Left lobe of liver (tissue), 2 donors: Measurements from ENCODE around the gene RASL10A. TPM values are rescaled to one million over a fixed set of nuclear protein-coding genes. Genes with fewer than 3 reads are reported as not detected.
A peak's percentile ranks its signal among the peaks of the same experiment; 100 is the strongest.
"Not testable (repeated sequence)": the region's sequence is repeated elsewhere in the genome, so short reads cannot be mapped to it uniquely, and the experiment has no call there.

Source experiments
- ATAC-seq: fragments of 200-7000 bp; cut with Tn5 transposase; one replicate; pipeline ENCODE4 v1.9.1; 2020; ENCODE audit warnings: mild to moderate bottlenecking, moderate library complexity
- DNase-seq: peaks from one replicate; pipeline ENCODE4 v3.0.0-alpha.2; 2020; ENCODE audit warnings: low spot score
- total RNA-seq: library from RNA; stranded (reverse); gene quantifications from one replicate; pipeline ENCODE4 v1.2.1, GENCODE V29; 2021
- donor health status: DM: no; HTN: no; CAD: no; lungs with moderate emphysema.
- donor health status: DM: no; HTN: yes; CAD: no.

The RASL10A gene, protein sequence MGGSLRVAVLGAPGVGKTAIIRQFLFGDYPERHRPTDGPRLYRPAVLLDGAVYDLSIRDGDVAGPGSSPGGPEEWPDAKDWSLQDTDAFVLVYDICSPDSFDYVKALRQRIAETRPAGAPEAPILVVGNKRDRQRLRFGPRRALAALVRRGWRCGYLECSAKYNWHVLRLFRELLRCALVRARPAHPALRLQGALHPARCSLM
- total RNA-seq: 1.0 TPM

DNA sequence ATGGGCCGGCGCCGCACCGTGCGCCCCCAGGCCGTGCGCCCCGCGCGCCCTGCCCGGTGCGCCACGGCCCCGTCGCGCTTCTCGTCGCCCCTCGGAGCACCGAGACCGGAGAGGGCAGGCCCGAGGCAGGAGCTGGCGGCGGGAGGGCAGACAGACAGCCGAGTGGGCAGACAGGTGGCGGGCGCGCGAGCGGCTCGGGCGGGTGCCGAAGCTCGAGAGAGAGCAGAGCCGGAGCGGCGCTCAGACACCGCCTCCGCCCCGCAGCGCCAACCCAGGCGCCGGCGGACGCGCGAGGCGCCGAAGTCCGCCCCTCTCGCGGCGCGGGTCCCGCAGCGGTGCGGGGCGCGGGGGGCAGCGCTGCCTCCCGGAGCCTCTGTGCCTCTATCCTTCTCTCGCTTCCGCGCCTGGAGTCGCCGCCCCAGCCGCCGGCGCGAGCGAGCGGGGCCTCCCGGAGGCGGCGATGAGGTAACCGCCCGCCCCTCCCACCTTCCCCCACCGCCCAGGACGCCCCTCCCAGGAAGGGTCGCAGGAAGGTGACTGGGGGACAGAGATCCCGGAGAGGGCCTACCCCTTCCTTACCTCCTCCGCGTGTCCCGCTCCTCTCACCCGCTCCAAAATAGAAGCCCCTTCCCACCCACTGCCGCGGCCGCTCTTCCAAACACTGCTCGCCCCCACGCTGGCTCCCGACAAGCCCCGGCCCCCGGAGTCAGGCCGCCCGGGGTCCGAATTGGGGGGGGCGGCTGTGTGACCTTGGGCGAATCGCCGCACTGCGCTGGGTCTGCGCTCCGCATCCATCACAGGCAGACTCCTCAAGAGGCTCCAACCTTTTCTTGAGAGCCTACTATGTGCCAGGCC lies at the start of gene RASL10A:
Gene RASL10A (minus strand): TSS at position 412 of the 855 bp plus-strand sequence. CDS start 451 bp downstream, outside the sequence.
- no peak for ATAC-seq
- DNase-seq: no peak

DNA sequence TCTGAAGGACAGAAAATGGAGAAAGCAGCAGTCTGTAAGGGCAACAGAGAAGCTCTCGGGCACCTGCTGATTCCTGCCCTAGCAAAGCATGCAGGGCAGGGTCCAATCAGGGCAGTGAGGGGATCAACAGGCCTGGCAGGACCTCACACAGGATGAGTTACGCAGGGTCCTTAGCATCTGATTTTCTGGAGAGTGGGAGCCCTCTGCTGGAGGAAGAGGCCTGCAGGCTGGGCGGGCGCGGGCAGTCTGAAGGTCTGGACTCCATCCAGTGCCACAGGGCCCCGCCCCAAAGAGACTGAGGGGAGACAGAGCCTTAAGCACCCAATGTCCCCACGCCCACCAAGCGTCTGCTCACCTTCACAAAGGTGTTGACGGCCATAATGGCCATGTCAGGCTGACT lies 44.0 kb upstream of the RASL10A start:
- DNase-seq (peak; percentile 72), ATAC-seq (peak; percentile 91)

DNA sequence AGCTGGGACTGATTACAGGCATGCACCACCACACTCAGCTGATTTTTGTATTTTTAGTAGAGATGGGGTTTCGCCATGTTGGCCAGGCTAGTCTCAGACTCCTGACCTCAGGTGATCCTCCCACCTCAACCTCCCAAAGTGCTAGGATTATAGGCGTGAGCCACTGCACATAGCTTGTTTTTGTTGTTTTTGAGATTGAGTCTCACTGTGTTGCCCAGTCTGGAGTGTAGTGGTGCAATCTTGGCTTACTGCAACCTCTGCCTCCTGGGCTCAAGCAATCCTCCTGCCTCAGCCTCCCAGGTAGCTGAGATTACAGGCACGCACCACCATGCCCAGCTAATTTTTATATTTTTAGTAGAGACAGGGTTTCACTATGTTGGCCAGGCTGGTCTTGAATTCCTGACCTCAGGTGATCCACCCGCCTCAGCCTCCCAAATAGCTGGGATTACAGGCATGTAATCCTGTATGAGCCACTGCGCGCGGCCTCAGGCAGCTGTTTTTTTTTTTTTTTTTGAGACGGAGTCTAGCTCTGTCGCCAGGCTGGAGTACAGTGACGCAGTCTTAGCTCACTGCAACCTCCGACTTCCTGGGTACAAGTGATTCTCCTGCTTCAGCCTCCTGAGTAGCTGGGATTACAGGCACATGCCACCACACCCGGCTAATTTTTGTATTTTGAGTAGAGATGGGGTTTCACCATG lies 41.8 kb upstream of the RASL10A start:
- DNase-seq, ATAC-seq: not testable (repeated sequence)

DNA sequence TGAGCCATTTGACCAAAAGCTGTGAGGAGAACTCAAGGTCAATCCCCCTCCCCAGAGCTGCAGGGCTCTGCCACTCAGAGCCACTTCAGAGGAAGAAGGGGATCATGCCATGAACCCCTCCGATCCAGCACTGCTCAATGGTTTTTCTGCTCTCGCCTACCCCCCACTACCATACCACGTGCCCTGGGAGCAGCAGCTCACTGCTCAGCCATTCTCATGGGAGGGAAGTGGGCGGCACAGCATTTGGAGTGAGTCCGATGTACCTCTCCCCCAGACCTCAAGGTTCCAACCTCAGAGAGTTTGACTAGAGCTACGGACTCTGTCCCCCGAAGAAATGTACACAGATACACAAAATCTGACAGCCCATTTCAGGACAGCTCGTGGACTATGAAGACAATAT lies 38.4 kb upstream of the RASL10A start:
- ATAC-seq (no peak), DNase-seq (no peak)

DNA sequence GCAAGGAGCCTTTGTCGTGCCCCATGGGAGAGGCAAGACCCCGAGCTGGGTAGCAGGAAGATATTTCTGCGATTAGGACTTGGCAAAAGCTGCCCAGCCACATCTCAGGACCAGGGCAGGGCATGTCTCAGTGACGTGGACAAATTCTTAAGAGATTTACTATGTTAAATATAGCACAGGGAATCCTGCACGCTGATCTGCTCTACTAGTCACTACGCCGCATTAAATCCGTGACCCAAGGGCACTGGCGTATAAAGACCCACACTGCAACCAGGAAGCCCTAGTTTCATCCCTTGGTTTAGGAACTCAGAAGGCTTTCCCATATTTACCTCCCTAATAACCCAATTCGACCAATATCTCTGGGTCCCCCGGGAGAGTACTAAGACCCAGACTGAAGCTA lies 37.8 kb upstream of the RASL10A start:
- no peak for DNase-seq

DNA sequence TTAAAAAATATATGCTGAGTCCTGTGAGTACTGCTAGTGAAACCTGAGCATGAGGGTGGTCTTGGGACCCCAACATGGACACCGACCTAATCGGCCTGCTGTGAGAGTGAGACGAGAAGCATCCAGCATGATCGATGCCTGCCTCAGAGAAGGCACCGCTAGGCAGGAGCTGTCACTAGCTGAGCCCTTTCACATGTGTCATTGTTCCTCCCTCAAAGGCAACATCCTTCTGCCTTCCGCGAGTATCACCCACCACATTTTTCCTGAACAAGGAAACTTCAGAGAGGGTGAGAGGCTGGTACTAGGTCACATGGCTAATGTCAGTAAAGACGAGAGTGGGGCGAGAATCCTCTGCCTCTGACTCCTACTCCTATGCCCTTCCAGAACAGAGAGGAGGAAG lies 37.3 kb upstream of the RASL10A start:
- ATAC-seq: no peak
- DNase-seq: no peak

More for the DNA sequence above, 37.8 kb upstream of the RASL10A start:
- no peak for ATAC-seq

DNA sequence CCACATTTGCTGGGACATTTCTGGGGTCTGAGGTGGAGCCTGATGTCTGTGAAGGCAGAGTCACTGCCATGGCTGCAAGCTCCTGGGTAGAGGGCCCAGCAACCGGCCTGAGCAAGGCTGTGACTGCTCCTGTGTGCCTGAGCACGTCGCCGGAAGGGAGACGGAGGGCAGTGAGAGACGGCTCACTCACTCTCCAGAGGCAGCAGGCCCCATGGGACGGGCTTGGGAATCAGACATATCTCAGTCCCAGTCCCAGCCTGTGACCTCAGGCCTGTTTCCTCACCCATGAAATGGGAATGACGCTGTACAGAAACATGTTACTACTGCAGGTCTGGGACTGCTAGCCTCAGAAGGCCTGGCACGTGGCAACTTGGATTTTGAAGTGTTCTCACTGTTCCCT lies 36.4 kb upstream of the RASL10A start:
- DNase-seq (no peak), ATAC-seq (no peak)

DNA sequence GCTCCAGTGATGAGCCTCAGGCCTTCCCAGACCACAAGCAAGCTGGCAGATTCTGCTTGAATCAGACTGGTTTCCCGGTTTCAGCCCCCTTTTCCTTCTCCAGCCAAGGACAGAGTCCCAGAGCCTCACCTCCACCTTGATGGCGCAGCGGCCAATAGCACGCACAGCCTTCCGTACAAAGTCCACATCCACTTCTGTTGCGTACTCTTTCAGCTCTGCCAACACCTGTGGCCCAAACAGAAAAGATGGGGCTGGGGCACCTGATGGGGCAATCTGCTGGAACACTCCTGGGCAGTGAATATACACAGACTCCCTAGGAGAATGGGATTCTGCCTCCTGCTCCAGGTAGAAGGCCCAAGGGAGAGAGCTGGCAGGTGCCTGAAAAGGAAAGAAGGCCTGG lies 35.5 kb upstream of the RASL10A start:
- peak; percentile 86 for DNase-seq
- ATAC-seq: peak; percentile 79

DNA sequence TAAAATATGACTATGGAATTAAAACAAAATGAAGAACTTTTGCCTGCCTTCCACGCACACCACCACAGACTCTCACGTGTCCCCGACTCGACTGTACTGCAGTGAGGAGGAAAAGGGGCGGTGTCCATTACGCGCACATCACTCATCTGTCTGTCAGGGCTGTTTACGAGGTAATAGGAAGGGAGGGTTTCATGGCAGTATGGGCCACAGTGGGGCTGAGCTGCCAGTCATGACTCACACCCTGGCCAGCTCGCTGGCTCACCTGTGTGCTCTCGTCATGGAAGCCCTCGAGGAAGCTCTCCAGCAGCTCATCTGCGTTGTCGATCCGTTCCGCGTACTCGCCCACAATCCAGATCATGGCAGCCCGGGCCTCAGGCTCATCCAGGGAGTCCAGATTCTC lies 33.5 kb upstream of the RASL10A start:
- DNase-seq (no peak), ATAC-seq (no peak)

DNA sequence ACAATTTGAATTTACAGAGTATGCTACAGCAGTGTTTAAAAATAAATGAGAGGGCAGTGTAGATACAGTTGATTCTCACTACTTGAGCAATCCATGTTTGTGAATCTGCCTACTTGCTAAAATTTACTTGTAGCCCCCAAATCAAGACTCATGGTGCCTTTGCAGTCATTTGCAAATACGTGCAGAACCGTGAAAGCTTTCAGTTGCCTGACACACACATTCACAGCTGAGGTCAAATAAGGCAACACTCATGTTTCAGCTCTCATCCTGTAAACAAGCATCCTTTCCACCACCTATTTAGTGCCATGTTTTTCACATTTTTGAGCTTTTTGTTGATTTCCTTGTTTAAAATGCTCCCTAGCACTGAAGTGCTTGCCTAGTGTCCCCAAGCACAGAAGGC lies 32.5 kb upstream of the RASL10A start:
- no peak for DNase-seq
- no peak for ATAC-seq

DNA sequence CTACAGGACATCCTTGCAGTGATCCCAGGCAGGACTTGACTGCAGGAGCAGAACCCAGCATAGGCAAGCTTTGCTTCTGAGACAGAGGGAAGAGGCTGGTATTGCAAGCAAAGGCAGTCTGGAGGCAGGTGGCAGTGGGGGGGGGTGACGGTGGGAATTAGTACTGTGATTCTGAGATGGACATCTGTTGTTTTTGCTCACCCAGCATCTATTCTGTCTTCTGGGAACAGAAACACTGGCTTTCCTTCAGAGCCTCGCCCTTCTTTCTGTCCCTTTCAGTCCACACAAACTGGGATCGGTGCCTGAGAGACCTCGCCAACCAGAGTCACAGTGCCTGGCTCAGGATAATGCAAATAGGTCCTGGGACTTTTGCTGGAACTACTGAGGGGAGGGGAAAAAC lies 31.2 kb upstream of the RASL10A start:
- peak; percentile 87 for DNase-seq
- ATAC-seq: peak; percentile 72

DNA sequence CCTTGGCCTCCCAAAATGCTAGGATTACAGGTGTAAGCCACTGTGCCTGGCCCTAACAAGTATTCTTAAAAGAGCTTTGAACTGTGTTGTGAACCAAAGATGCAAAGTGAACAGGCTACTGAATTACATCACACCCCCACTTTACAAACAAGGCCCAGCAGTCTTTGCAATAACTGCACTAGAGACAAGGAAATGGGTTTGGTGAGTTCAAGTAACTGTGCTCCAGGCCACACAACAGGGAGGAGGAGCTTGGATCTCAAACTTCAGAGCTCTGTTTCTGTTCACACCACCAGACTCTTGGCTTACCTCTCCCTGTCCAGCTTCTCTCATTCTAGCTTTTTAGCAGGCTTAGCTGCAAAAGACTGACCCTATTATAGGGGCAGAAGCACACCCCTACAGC lies 30.4 kb upstream of the RASL10A start:
- ATAC-seq (peak; percentile 4), DNase-seq (no peak)

DNA sequence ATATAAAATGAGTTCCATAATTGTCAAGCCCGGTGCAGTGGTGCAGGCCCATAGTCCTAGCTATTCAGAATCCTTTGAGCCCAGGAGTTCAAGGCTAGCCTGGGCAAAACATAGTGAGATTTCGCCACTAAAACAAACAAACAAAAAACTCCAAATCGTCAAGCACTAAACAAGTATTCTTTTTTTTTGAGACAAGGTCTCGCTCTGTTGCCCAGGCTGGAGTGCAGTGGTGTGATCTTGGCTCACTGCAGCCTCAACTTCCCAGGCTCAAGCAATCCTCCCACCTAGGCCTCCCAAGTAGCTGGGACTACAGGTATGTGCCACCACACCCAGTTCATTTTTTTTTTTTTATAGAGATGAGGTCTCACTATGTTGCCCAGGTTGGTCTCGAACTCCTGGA lies 29.4 kb upstream of the RASL10A start:
- peak; percentile 28 for ATAC-seq
- not testable (repeated sequence) for DNase-seq

DNA sequence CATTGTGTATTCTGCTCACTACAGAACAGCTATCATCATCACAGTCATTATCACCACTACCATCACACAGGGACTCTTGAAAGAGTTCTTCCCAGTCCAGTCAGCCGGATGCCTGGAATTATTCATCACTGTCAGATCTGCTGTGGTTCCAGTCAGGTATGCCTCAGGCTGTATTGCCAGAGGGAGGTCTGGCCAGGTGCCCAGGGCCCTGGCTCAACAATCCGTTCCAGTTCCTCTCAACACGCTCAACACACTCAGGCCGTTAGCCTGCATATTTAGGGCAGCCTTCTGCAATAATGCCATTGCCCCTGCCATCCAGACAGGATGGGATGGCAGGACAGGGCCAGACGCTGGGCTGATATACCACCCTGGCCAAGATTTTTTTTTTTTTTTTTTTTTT lies 28.6 kb upstream of the RASL10A start:
- DNase-seq: peak; percentile 92
- ATAC-seq: peak; percentile 78

DNA sequence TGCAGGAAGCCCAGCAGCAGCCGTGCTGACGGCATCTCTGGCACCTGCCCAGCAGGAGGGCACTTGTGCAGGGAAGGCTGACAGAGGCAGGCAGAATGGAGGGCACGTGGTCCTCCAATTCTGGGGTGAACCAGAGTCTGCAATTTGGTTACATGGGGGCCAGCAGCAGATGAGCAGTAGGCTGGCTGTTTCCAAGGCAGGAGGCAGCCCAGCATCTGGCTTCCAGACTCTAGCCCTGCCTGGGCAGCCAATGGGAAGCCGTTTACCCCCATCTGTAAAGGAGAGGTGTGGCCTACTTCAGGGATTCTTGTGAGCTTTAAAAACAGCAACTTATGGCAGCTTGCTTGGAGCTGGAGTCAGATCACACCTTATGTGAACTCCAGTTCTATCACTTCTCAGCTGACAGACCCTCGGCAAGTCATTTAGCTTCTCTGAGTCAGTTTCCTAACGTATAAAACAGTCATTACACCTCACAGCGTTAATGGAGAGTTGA lies 27.9 kb upstream of the RASL10A start:
- ATAC-seq (no peak), DNase-seq (no peak)

DNA sequence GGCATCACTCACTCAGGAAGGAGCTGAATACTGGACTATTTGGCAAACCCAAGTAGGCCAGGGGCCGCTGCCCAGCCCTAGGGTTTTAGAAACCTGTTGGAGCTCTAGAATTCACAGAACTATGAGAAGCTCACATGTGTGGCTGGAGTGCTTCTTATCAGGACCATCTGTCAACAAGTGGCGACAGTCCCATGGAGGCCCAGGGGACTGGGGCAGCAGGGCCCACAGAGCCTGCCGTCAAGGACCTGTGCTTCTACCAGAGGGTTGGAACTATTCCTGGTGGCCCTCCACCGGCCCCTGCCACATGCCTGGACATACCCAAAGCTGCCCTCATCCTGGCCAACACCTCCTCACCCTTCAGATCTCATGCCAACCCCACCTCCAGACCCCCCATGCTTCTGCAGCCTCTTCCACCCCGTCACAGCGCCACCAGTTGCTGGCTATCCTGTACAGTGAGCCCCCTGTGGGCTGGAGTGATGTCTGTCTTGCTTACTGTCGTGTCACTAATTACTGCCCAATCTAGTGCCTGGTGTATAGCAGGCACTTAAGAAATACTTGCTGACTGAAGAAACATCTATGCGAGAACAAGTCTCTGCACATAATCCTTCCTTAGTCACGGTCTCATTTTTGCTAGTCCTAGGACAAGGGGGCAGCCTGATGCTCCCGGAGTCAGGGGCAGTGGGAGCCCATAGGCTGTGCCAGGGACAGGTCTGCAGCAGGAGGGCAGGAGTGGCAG lies 27.2 kb upstream of the RASL10A start:
- DNase-seq (no peak), ATAC-seq (no peak)

DNA sequence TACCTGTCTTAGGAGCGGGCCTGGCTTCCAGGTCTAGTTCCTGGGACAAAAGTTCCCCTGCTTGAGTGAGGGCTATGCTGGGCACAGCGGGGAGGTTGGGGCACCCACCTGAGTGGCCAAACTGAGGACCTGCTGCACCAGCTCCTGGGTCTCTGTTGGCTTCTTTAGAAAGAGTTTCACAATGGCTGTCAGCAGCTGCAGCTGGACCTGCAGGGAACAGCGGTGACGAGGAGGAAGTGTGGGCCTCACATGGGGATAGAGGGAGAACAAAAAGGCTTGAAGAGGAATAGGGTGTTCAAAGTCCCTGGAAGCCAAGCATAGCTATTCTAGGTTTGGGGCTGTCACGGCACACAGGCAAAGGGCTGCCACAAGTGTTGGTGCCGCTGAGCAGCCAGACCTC lies 26.7 kb upstream of the RASL10A start:
- no peak for DNase-seq
- ATAC-seq: no peak

DNA sequence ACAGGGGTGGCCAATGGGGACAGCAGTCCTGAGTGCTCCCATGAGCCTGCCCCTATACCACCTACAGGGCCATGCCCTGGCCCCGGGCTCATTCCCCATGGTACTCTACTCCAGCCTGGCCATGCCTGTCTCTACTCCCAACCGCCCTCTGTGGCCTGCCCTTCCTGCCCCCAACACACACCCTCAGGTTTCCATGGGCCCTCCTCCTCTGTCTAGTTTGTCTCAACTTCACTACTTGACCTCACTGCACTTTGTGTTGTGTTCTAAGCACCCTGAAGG lies 26.3 kb upstream of the RASL10A start:
- DNase-seq (no peak), ATAC-seq (no peak)

DNA sequence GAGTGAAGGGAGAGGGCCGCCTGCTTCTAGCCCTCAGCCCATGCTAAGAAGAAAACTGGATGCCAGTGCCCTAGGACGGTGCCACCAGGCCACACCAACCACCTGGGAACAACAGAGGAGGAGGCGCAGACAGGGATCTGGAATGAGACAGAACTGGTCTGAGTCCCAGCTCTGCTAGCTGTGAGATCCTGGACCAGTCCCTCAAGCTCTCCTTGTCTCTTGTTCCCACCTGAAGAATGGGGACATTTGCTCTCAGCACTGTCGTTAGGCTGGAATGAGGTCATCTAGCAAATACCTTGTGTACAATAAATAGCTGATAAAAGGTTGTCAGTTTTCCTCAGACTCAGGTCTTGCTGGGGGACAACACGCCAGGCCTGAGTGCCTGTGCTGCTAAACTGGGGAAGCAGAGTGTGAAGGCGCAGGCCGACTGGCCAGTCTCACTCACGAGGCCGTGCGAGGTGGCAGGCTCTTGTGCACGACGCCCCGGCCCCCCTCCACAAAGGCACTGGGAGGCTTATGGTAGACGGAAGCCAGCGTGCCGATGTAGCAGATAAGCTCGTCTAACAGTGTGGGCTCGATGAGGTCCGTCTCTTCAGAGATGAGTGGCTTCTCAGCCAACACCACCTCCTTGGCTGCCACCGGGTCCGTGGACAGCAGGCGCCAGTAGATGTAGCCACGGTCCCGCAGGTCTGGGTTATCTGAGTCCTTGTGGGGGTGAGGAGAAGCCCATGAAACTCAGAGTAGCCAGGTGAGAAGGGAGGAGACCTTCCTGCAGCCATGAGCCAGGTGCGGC lies 25.8 kb upstream of the RASL10A start:
- ATAC-seq: no peak

DNA sequence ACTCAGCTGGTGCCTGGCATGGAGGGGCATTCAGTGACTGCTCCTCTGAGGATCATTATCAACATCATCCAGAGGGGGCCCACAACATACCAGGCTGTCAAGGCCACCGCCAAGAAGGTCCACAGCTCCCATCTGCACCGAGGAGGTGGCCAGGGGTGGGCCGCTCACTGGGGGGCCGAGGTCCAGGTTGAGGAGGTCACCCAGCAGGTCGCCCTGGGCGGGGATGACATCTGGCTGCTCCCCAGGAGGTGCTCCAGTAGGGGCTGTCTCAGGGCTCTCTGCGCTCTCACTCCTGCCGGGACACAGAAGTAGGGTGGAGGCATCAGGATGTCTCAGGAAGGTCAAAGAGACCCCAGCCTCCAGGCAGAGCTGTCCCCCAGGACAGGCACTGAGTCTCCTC lies 25.1 kb upstream of the RASL10A start:
- DNase-seq: no peak
- no peak for ATAC-seq

More for the DNA sequence above, 25.8 kb upstream of the RASL10A start:
- no peak for DNase-seq
